ENCODE data around the gene HAUS8. TPM values are rescaled to one million over a fixed set of nuclear protein-coding genes. Genes with fewer than 3 reads are reported as not detected.
"Not testable (repeated sequence)": the region's sequence is repeated elsewhere in the genome, so short reads cannot be mapped to it uniquely, and the experiment has no call there.

The HAUS8 gene
- total RNA-seq, 1 donor from 2014 or later, result 9.9 TPM

- Histone ChIP-seq H3K27me3 (ENCODE audit: control insufficient read depth, insufficient read depth, low read length) (peaks cover 30% of the 10 kb centered on the region), H3K4me3 (ENCODE audit: low read depth, low read length) (no peak overlapping the region), H3K36me3 (ENCODE audit: control insufficient read depth, insufficient read depth, low read length) (no peaks in the 10 kb centered on the region)
- no peak for DNase-seq (ENCODE audit: low read depth)
- no peak for TF ChIP-seq CTCF (IDR thresholded peaks at IDR 0.05; ENCODE audit: insufficient read depth, low read length, poor library complexity, severe bottlenecking)
Observed at GRCh38 chr19:17025361-17025760, 49.9 kb downstream of the HAUS8 start.

GRCh38 chr19:17024941-17025340 is 50.3 kb downstream of the HAUS8 start:
- H3K27me3 ChIP-seq (ENCODE audit: control insufficient read depth, insufficient read depth, low read length), result peaks cover 30% of the 10 kb centered on the region
- not testable (repeated sequence) for DNase-seq (ENCODE audit: low read depth); H3K36me3 ChIP-seq (ENCODE audit: control insufficient read depth, insufficient read depth, low read length); H3K4me3 ChIP-seq (ENCODE audit: low read depth, low read length)

- DNase-seq (ENCODE audit: low read depth), result no peak
- Histone ChIP-seq H3K36me3 (ENCODE audit: control insufficient read depth, insufficient read depth, low read length) (no peaks in the 10 kb centered on the region), H3K27me3 (ENCODE audit: control insufficient read depth, insufficient read depth, low read length) (peaks cover 29% of the 10 kb centered on the region), H3K4me3 (ENCODE audit: low read depth, low read length) (no peak overlapping the region)
- no peak for TF ChIP-seq CTCF (IDR thresholded peaks at IDR 0.05; ENCODE audit: insufficient read depth, low read length, poor library complexity, severe bottlenecking)
Observed at GRCh38 chr19:17023805-17024204, 51.4 kb downstream of the HAUS8 start.

GRCh38 chr19:17022738-17023137 is 52.5 kb downstream of the HAUS8 start:
- H3K4me3 ChIP-seq (ENCODE audit: low read depth, low read length), result no peak overlapping the region
- no peaks in the 10 kb centered on the region for H3K36me3 ChIP-seq (ENCODE audit: control insufficient read depth, insufficient read depth, low read length)
- no peak for DNase-seq (ENCODE audit: low read depth)
- H3K27me3 ChIP-seq (ENCODE audit: control insufficient read depth, insufficient read depth, low read length), result peaks cover 18% of the 10 kb centered on the region
- no peak for TF ChIP-seq CTCF (IDR thresholded peaks at IDR 0.05; ENCODE audit: insufficient read depth, low read length, poor library complexity, severe bottlenecking)

GRCh38 chr19:17021793-17022590 is 53.3 kb downstream of the HAUS8 start:
- no peak for TF ChIP-seq CTCF (IDR thresholded peaks at IDR 0.05; ENCODE audit: insufficient read depth, low read length, poor library complexity, severe bottlenecking)
- no peak for DNase-seq (ENCODE audit: low read depth)
- H3K36me3 ChIP-seq (ENCODE audit: control insufficient read depth, insufficient read depth, low read length), result no peaks in the 10 kb centered on the region
- no peak overlapping the region for H3K4me3 ChIP-seq (ENCODE audit: low read depth, low read length)
- H3K27me3 ChIP-seq (ENCODE audit: control insufficient read depth, insufficient read depth, low read length), result peaks cover 12% of the 10 kb centered on the region

- no peaks in the 10 kb centered on the region for H3K36me3 ChIP-seq (ENCODE audit: control insufficient read depth, insufficient read depth, low read length)
- peaks cover 11% of the 10 kb centered on the region for H3K27me3 ChIP-seq (ENCODE audit: control insufficient read depth, insufficient read depth, low read length)
- H3K4me3 ChIP-seq (ENCODE audit: low read depth, low read length), result no peak overlapping the region
- no peak for DNase-seq (ENCODE audit: low read depth)
- TF ChIP-seq CTCF (IDR thresholded peaks at IDR 0.05; ENCODE audit: insufficient read depth, low read length, poor library complexity, severe bottlenecking), result no peak
Observed at GRCh38 chr19:17021328-17021727, 53.9 kb downstream of the HAUS8 start.

Measured in kidney epithelial cell (primary cell).